HEK293T (cell line): Measurements from ENCODE around the gene MOCOS.

Experiments used
- CTCF ChIA-PET: fragments of 350-600 bp; formaldehyde crosslinking; extraction: SDS; loops from one replicate; lab custom pipeline; 2021; ENCODE audit warnings: antibody characterized with exemption, inconsistent platforms; lab: Yijun Ruan, JAX
- POLR2A ChIA-PET: fragments of 350-600 bp; formaldehyde crosslinking; extraction: SDS; loops from one replicate; lab custom pipeline; 2020; ENCODE audit warnings: antibody characterized with exemption, inconsistent platforms; lab: Yijun Ruan, JAX
- DNase-seq: peaks from one replicate; pipeline ENCODE4 v3.0.0; 2012; ENCODE audit warnings: mixed read lengths; ENCODE audit errors: extremely low spot score
- ARNT ChIP-seq: fragments of 450-650 bp; IDR thresholded peaks from 2 replicates; pipeline ENCODE4 v1.6.1; 2017; ENCODE audit warnings: mild to moderate bottlenecking
- BHLHE40 ChIP-seq: fragments of 450-650 bp; IDR thresholded peaks from 2 replicates; pipeline ENCODE4 v1.6.1; 2016; ENCODE audit warnings: mild to moderate bottlenecking, moderate library complexity, borderline replicate concordance
- CTBP1 ChIP-seq: fragments of 450-650 bp; IDR thresholded peaks from 2 replicates; pipeline ENCODE4 v1.6.1; 2016; ENCODE audit warnings: borderline replicate concordance
- ELF4 ChIP-seq: fragments of 450-650 bp; IDR thresholded peaks from 2 replicates; pipeline ENCODE4 v1.6.1; 2017; ENCODE audit warnings: antibody characterized with exemption
- FOXA1 ChIP-seq: fragments of 450-650 bp; IDR thresholded peaks from 2 replicates; pipeline ENCODE4 v1.6.1; 2016; ENCODE audit warnings: mild to moderate bottlenecking
- FOXK2 ChIP-seq: fragments of 450-650 bp; IDR thresholded peaks from 2 replicates; pipeline ENCODE4 v1.6.1; 2016; ENCODE audit warnings: mild to moderate bottlenecking
- FOXM1 ChIP-seq: fragments of 450-650 bp; IDR thresholded peaks from 2 replicates; pipeline ENCODE4 v1.6.1; 2017; ENCODE audit warnings: mild to moderate bottlenecking, borderline replicate concordance
- HDGF ChIP-seq: fragments of 450-650 bp; IDR thresholded peaks from 2 replicates; pipeline ENCODE4 v1.6.1; 2017; ENCODE audit warnings: antibody characterized with exemption, borderline replicate concordance
- L3MBTL2 ChIP-seq: fragments of 450-650 bp; conservative IDR thresholded peaks from 2 replicates; pipeline ENCODE4 v1.6.1; 2016; ENCODE audit warnings: mild to moderate bottlenecking
- LEF1 ChIP-seq: fragments of 450-650 bp; IDR thresholded peaks from 2 replicates; pipeline ENCODE4 v1.6.1; 2017; ENCODE audit warnings: mild to moderate bottlenecking, borderline replicate concordance
- NFRKB ChIP-seq: fragments of 450-650 bp; IDR thresholded peaks from 2 replicates; pipeline ENCODE4 v1.6.1; 2016; ENCODE audit warnings: mild to moderate bottlenecking, moderate library complexity
- PKNOX1 ChIP-seq: fragments of 450-650 bp; IDR thresholded peaks from 2 replicates; pipeline ENCODE4 v1.6.1; 2016
- SP1 ChIP-seq: fragments of 450-650 bp; IDR thresholded peaks from 2 replicates; pipeline ENCODE4 v1.6.1; 2017
- SUZ12 ChIP-seq: fragments of 450-650 bp; IDR thresholded peaks from 2 replicates; pipeline ENCODE4 v1.6.1; 2016; ENCODE audit warnings: mild to moderate bottlenecking
- TARDBP ChIP-seq: fragments of 450-650 bp; IDR thresholded peaks from 2 replicates; pipeline ENCODE4 v1.6.1; 2016
- ZNF384 ChIP-seq: fragments of 450-650 bp; IDR thresholded peaks from 2 replicates; pipeline ENCODE4 v1.6.1; 2016

The MOCOS gene

GRCh38 chr18:36181441-36181840 lies 5.9 kb upstream of the MOCOS start:
- POLR2A ChIA-PET = no interaction called here
- DNase-seq = no peak
- TF ChIP-seq SP1 = no peak
- TF ChIP-seq LEF1 = no peak
- TF ChIP-seq ELF4 = no peak
- TF ChIP-seq FOXM1 = no peak
- no peak for TF ChIP-seq SUZ12
- TF ChIP-seq FOXK2 = no peak
- no peak for TF ChIP-seq CTBP1
- TF ChIP-seq NFRKB = no peak
- CTCF ChIA-PET = no interaction called here

DNA sequence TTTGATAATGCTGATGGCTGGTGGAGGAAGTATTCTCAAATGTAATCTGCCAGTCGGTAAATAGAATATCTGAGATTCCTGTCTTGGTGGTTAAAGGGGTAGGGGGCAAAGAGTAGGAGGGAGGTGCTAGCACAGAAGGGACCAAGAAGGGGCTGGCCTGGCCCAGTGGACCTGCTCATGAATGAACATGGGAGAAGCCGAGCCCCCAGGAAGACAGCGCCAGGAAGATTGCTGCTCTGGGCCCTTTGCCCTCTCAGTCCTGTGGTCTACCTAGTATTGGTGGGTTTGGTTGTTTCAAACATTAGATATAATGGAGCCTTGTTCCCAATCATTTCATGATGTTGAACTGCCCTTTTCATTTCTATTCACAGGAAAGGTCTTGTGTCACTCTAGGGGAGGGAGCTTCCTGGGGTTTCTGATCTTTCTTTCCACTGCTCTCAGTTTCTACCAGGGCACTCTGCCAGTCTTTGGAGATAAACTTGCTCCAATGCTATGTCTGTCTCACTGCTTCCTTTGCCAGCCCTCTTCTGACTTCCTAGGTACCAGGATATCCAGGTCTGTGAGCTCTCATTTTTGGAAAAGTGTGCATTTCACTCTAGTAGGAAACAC lies 5.3 kb upstream of the MOCOS start:
- ChIA-PET POLR2A (no interaction called here), CTCF (no interaction called here)
- TF ChIP-seq HDGF = no peak
- TF ChIP-seq FOXA1 = no peak
- no peak for TF ChIP-seq FOXK2
- no peak for TF ChIP-seq ARNT
- no peak for TF ChIP-seq FOXM1
- no peak for TF ChIP-seq NFRKB
- no peak for TF ChIP-seq BHLHE40
- TF ChIP-seq CTBP1 = no peak
- no peak for TF ChIP-seq ELF4
- TF ChIP-seq L3MBTL2 = no peak
- TF ChIP-seq ZNF384 = no peak
- no peak for TF ChIP-seq PKNOX1
- DNase-seq = no peak

- ChIA-PET POLR2A (no interaction called here), CTCF (interaction anchor here (0.9 kb wide), 1 partner anchor 8 kb away, joined by 4 read pairs; no protein-coding TSS in a partner anchor)
- DNase-seq = peak; percentile 9
- TF ChIP-seq ARNT = no peak
- TF ChIP-seq SUZ12 = no peak
- no peak for TF ChIP-seq HDGF
- no peak for TF ChIP-seq ELF4
- TF ChIP-seq BHLHE40 = no peak
- TF ChIP-seq FOXA1 = no peak
- no peak for TF ChIP-seq NFRKB
- no peak for TF ChIP-seq L3MBTL2
- TF ChIP-seq ZNF384 = no peak
- no peak for TF ChIP-seq FOXK2
- no peak for TF ChIP-seq PKNOX1
- TF ChIP-seq FOXM1 = no peak
Measured at GRCh38 chr18:36183033-36183432, 4.3 kb upstream of the MOCOS start.

- CTCF ChIA-PET = interaction anchor here (1.2 kb wide), 1 partner anchor 100 kb away, joined by 4 read pairs; no protein-coding TSS in a partner anchor
- TF ChIP-seq FOXA1 = no peak
- TF ChIP-seq FOXK2 = no peak
- no peak for DNase-seq
- POLR2A ChIA-PET = interaction anchor here (1.0 kb wide), 1 partner anchor 55 kb away, joined by 3 read pairs; the partner anchor contains the start of gene SLC39A6
Measured at GRCh38 chr18:36183987-36184386, 3.3 kb upstream of the MOCOS start.

DNA sequence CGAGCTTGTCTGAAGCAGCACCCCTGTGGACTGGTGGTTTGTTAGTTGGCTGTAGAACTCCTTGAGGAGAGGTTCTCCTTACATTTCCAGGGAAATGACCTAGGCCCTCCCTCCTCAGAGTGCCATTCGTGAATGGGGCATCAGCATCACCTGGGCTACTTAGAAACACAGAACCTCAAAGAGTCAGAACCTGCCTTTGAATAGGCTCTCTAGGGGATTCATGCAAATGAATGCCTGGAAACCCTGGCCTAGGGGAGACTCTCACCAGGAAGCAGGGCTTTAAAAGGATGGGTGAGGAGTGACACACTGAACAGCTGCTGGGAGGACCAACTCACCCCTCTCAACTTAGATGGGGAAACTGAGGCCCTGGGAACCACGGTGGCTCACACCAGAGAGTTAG lies 2.1 kb upstream of the MOCOS start:
- ChIA-PET CTCF (interaction anchor here (0.6 to 1.2 kb wide), 2 partner anchors 51 to 99 kb away, joined by 4 to 6 read pairs; no protein-coding TSS in a partner anchor), POLR2A (interaction anchor here (0.9 to 1.1 kb wide), 2 partner anchors 55 to 118 kb away, joined by 4 read pairs; partner anchors contain the start of gene ELP2)
- TF ChIP-seq TARDBP = no peak
- no peak for TF ChIP-seq BHLHE40
- TF ChIP-seq FOXK2 = no peak
- TF ChIP-seq FOXA1 = no peak
- TF ChIP-seq ZNF384 = no peak
- no peak for TF ChIP-seq SUZ12
- no peak for TF ChIP-seq NFRKB
- TF ChIP-seq FOXM1 = no peak
- TF ChIP-seq CTBP1 = no peak
- TF ChIP-seq L3MBTL2 = no peak
- no peak for TF ChIP-seq PKNOX1
- TF ChIP-seq SP1 = no peak
- no peak for TF ChIP-seq ELF4
- TF ChIP-seq HDGF = no peak
- DNase-seq = no peak

GRCh38 chr18:36185901-36186460 lies 1.3 kb upstream of the MOCOS start:
- ChIA-PET CTCF (no interaction called here), POLR2A (interaction anchor here (1.1 kb wide), 1 partner anchor 56 kb away, joined by 4 read pairs; the partner anchor contains the start of gene ELP2)
- TF ChIP-seq ELF4 = no peak
- no peak for TF ChIP-seq PKNOX1
- TF ChIP-seq FOXA1 = no peak
- TF ChIP-seq LEF1 = no peak
- TF ChIP-seq FOXM1 = no peak
- TF ChIP-seq TARDBP = no peak
- no peak for TF ChIP-seq CTBP1
- TF ChIP-seq NFRKB = no peak
- TF ChIP-seq ZNF384 = no peak
- no peak for TF ChIP-seq BHLHE40
- TF ChIP-seq SUZ12 = no peak
- no peak for TF ChIP-seq FOXK2
- no peak for TF ChIP-seq L3MBTL2
- TF ChIP-seq SP1 = no peak
- no peak for TF ChIP-seq HDGF
- TF ChIP-seq ARNT = no peak
- peak; percentile 9 for DNase-seq
